CD14-positive monocyte (primary cell): Measurements from ENCODE around the gene CLDN22. TPM values are rescaled to one million over a fixed set of nuclear protein-coding genes. Genes with fewer than 3 reads are reported as not detected.

Source experiments
- DNase-seq, 3 donors: peaks; one replicate each; pipeline ENCODE4 v3.0.0-alpha.2; 2011 to 2022
- H2AFZ ChIP-seq: 2 replicates; pipeline ENCODE4 v1.6.0; 2012; ENCODE audit warnings: mild to moderate bottlenecking, low read depth, low read length, inconsistent platforms; ENCODE audit not compliant: insufficient read depth, poor library complexity, severe bottlenecking
- H3K27ac ChIP-seq, 2 donors: 1 replicate in 1 of 2; 2 replicates in 1 of 2; pipeline ENCODE4 v1.5.1; 2012 to 2013; ENCODE audit warnings: low read length in 2 of 2, control low read depth in 1 of 2, inconsistent platforms in 1 of 2, low read depth in 1 of 2, mild to moderate bottlenecking in 1 of 2
- H3K27me3 ChIP-seq, 2 donors: one replicate each; pipeline versions ENCODE4 v1.6.0 to v1.6.1; 2011 to 2013; ENCODE audit warnings: low read length in 2 of 2; ENCODE audit not compliant: control insufficient read depth in 2 of 2, insufficient read depth in 2 of 2
- H3K36me3 ChIP-seq, 2 donors: replicated peaks in 1 of 2; 1 replicate in 1 of 2; 2 replicates in 1 of 2; pipeline versions ENCODE4 v1.5.1 to v1.6.1; 2012 to 2013; ENCODE audit warnings: low read length in 2 of 2, control low read depth in 1 of 2, inconsistent platforms in 1 of 2, mild to moderate bottlenecking in 1 of 2; ENCODE audit not compliant: insufficient read depth in 2 of 2, control insufficient read depth in 1 of 2
- H3K4me1 ChIP-seq, 2 donors: 1 replicate in 1 of 2; 2 replicates in 1 of 2; pipeline versions ENCODE4 v1.5.1 to v1.6.1; 2012 to 2013; ENCODE audit warnings: low read length in 2 of 2, control low read depth in 1 of 2, inconsistent platforms in 1 of 2, mild to moderate bottlenecking in 1 of 2, moderate library complexity in 1 of 2; ENCODE audit not compliant: insufficient read depth in 2 of 2, control insufficient read depth in 1 of 2
- H3K4me2 ChIP-seq: replicated peaks from 2 replicates; pipeline ENCODE3; 2012; ENCODE audit warnings: low read length, moderate library complexity, mild to moderate bottlenecking; ENCODE audit not compliant: poor library complexity, severe bottlenecking; ENCODE audit errors: extremely low read depth
- H3K4me3 ChIP-seq, 3 experiments: fragments of 200-600 bp in 1 of 3; sonication (generic) in 1 of 3; replicated peaks in 1 of 3; 1 replicate in 2 of 3; 2 replicates in 1 of 3; pipeline ENCODE4 v1.5.1; 2011 to 2013; ENCODE audit warnings: low read length in 3 of 3, mild to moderate bottlenecking in 3 of 3, control low read depth in 2 of 3, low read depth in 2 of 3, inconsistent platforms in 1 of 3, moderate library complexity in 1 of 3
- H3K79me2 ChIP-seq: 2 replicates; pipeline ENCODE4 v1.6.0; 2012; ENCODE audit warnings: mild to moderate bottlenecking, control low read depth, inconsistent platforms, low read length, moderate library complexity; ENCODE audit not compliant: insufficient read depth
- H3K9ac ChIP-seq: 2 replicates; pipeline ENCODE4 v1.6.0; 2017; ENCODE audit warnings: low read length, mild to moderate bottlenecking; ENCODE audit not compliant: insufficient read depth, poor library complexity, severe bottlenecking
- H3K9me3 ChIP-seq, 2 donors: replicated peaks in 1 of 2; 1 replicate in 1 of 2; 2 replicates in 1 of 2; pipeline versions ENCODE4 v1.5.1 to v1.6.1; 2012 to 2013; ENCODE audit warnings: low read length in 2 of 2, control low read depth in 1 of 2; ENCODE audit not compliant: control insufficient read depth in 1 of 2, insufficient read depth in 1 of 2
- H4K20me1 ChIP-seq: 2 replicates; pipeline ENCODE4 v1.6.0; 2012; ENCODE audit warnings: mild to moderate bottlenecking, low read length, control low read depth, moderate library complexity; ENCODE audit not compliant: insufficient read depth
- H3K27ac Mint-ChIP-seq, 7 donors: one replicate each; pipeline ENCODE4 v1.8.0; 2020; ENCODE audit warnings: mild to moderate bottlenecking in 7 of 7, mixed read lengths in 7 of 7, moderate library complexity in 6 of 7, inconsistent platforms in 2 of 7
- H3K27me3 Mint-ChIP-seq, 3 donors: one replicate each; pipeline ENCODE4 v1.8.0; 2021 to 2022; ENCODE audit warnings: low read depth in 3 of 3, mild to moderate bottlenecking in 3 of 3, mixed read lengths in 3 of 3, moderate library complexity in 3 of 3, inconsistent platforms in 1 of 3
- H3K36me3 Mint-ChIP-seq, 2 donors: one replicate each; pipeline ENCODE4 v1.8.0; 2020; ENCODE audit warnings: mixed read lengths in 2 of 2, inconsistent platforms in 1 of 2, mild to moderate bottlenecking in 1 of 2
- H3K4me1 Mint-ChIP-seq: one replicate; pipeline ENCODE4 v1.8.0; 2020; ENCODE audit warnings: mild to moderate bottlenecking, mixed read lengths
- H3K4me3 Mint-ChIP-seq, 2 donors: one replicate each; pipeline ENCODE4 v1.8.0; 2020; ENCODE audit warnings: mild to moderate bottlenecking in 2 of 2, mixed read lengths in 2 of 2, moderate library complexity in 1 of 2
- H3K9me3 Mint-ChIP-seq, 7 donors: one replicate each; pipeline ENCODE4 v1.8.0; 2020 to 2022; ENCODE audit warnings: mixed read lengths in 7 of 7, mild to moderate bottlenecking in 6 of 7, moderate library complexity in 6 of 7, inconsistent platforms in 2 of 7
- WGBS: methylation state at CpG from one replicate; pipeline ENCODE4 v1.1.5; 2013; ENCODE audit warnings: missing lambda C conversion rate; ENCODE audit not compliant: insufficient coverage; 5-methylcytosine and 5-hydroxymethylcytosine counted together
- intact Hi-C, 2 donors: fragments of 100-400 bp; cut with micrococcal nuclease; formaldehyde crosslinking; loops; one replicate each; pipeline versions ENCODE4 v1.15.0 to v1.15.1; 2023
- polyA plus RNA-seq, 3 donors: library from polyadenylated mRNA; depleted of rRNA in 1 of 3; unstranded in 2 of 3; stranded (reverse) in 1 of 3; fragments of 300-500 nt in 2 of 3; fragments of >200 nt in 1 of 3; fragmentation: Illumina TruSeq in 2 of 3; gene quantifications; 1 replicate in 2 of 3; 2 replicates in 1 of 3; pipeline ENCODE4 v1.2.3, GENCODE V29; 2012 to 2021
- TF ChIP-seq, protein P1 (sequence below): fragments of 200-600 bp; IDR thresholded peaks from one replicate; pipeline ENCODE4 v1.8.0; 2022; ENCODE audit warnings: antibody characterized with exemption, mild to moderate bottlenecking

CLDN22 gene
- polyA plus RNA-seq, 3 donors: not detected

DNA sequence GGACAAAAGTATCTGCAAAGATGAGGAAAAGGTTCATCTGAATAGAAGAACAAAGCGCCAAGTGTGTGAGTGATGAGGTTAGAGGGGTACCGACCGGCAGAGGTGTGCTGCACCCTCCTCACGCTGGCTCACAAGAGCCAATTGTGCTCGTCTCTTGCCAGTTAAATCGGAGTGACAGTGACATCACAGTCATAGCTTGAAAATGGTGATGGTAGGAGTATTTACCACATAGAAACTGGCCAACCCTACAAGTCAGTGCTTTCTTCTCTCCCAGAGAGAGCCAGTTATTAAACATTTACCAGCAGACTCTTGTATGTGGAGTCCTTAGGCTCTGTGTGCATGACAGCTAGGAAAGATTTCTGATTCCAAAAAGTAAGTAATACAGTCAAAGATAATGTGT lies 32.4 kb downstream of the CLDN22 start:
- peaks cover 14 to 29% of the 10 kb centered on the region in 2 donors for H3K36me3 Mint-ChIP-seq
- Histone ChIP-seq H3K79me2 (no peaks in the 10 kb centered on the region), H3K9me3 (peaks cover 0 to 5% of the 10 kb centered on the region in 2 donors), H2AFZ (no peak overlapping the region), H3K36me3 (peaks cover 0 to 7% of the 10 kb centered on the region in 2 donors), H3K4me2 (no peak overlapping the region), H3K27me3 (no peaks in the 10 kb centered on the region), H3K9ac (no peak overlapping the region), H3K4me1 (no peaks in the 10 kb centered on the region), H3K4me3 (no peak overlapping the region), H3K27ac (no peak overlapping the region), H4K20me1 (no peaks in the 10 kb centered on the region)
- H3K4me3 Mint-ChIP-seq: no peak overlapping the region
- 100% methylated on average over 1 of the region's 6 CpGs for WGBS
- TF ChIP-seq, protein P1, sequence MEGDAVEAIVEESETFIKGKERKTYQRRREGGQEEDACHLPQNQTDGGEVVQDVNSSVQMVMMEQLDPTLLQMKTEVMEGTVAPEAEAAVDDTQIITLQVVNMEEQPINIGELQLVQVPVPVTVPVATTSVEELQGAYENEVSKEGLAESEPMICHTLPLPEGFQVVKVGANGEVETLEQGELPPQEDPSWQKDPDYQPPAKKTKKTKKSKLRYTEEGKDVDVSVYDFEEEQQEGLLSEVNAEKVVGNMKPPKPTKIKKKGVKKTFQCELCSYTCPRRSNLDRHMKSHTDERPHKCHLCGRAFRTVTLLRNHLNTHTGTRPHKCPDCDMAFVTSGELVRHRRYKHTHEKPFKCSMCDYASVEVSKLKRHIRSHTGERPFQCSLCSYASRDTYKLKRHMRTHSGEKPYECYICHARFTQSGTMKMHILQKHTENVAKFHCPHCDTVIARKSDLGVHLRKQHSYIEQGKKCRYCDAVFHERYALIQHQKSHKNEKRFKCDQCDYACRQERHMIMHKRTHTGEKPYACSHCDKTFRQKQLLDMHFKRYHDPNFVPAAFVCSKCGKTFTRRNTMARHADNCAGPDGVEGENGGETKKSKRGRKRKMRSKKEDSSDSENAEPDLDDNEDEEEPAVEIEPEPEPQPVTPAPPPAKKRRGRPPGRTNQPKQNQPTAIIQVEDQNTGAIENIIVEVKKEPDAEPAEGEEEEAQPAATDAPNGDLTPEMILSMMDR: no peak
- H3K27ac Mint-ChIP-seq: peak overlapping the region in 1 of 7 donors; percentile 40
- intact Hi-C loops: no loop called here
- no peak for DNase-seq
- H3K9me3 Mint-ChIP-seq: peaks cover 3 to 10% (median 6%) of the 10 kb centered on the region in 7 donors
- no peaks in the 10 kb centered on the region for H3K4me1 Mint-ChIP-seq
- H3K27me3 Mint-ChIP-seq: no peaks in the 10 kb centered on the region

DNA sequence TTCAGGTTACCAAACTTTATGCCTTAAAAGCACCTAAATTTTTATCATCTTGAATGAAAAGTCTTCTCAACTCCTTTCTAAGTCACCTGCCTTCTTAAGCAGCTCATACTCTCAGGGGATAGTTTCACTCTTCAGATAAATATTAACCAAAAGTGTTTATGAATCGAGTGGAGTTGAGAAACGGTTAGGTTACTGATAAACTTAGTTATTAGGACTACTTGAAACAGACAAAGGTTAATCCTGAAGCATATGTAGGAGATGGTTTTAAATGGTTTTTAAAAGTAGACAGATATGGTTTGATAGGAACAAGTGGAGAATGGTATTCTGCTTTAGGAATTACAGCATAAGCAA lies 32.8 kb downstream of the CLDN22 start:
- Mint-ChIP-seq H3K27me3 (no peaks in the 10 kb centered on the region), H3K9me3 (peaks cover 3 to 10% (median 6%) of the 10 kb centered on the region in 7 donors), H3K4me3 (no peak overlapping the region), H3K27ac (no peak overlapping the region), H3K4me1 (no peaks in the 10 kb centered on the region), H3K36me3 (peaks cover 14 to 29% of the 10 kb centered on the region in 2 donors)
- intact Hi-C loops: no loop called here
- Histone ChIP-seq H4K20me1 (no peaks in the 10 kb centered on the region), H3K9ac (no peak overlapping the region), H3K36me3 (peaks cover 0 to 7% of the 10 kb centered on the region in 2 donors), H3K4me3 (no peak overlapping the region), H3K4me2 (no peak overlapping the region), H2AFZ (no peak overlapping the region), H3K27me3 (no peaks in the 10 kb centered on the region), H3K4me1 (no peaks in the 10 kb centered on the region), H3K27ac (no peak overlapping the region), H3K79me2 (no peaks in the 10 kb centered on the region), H3K9me3 (peaks cover 0 to 5% of the 10 kb centered on the region in 2 donors)
- no CpG with 5 or more reads among the region's 2 CpGs for WGBS
- no peak for DNase-seq
- TF ChIP-seq, protein P1: no peak
